Mesendoderm (in vitro differentiated cells): ENCODE results near the gene CACNB2.

Experiments
- DNase-seq: peaks from one replicate; pipeline ENCODE4 v3.0.0; 2013
- H2AK5ac ChIP-seq: 2 replicates; pipeline ENCODE4 v1.6.1; 2013; ENCODE audit warnings: low read length, inconsistent platforms
- H2BK120ac ChIP-seq: 2 replicates; pipeline ENCODE4 v1.6.1; 2013; ENCODE audit warnings: low read depth, mild to moderate bottlenecking, low read length, moderate library complexity, mixed read lengths
- H2BK15ac ChIP-seq: replicated peaks from 2 replicates; pipeline ENCODE4 v1.6.1; 2013; ENCODE audit warnings: low read depth, mild to moderate bottlenecking, moderate library complexity
- H2BK5ac ChIP-seq: 2 replicates; pipeline ENCODE4 v1.6.1; 2013; ENCODE audit warnings: low read length, inconsistent platforms
- H3K18ac ChIP-seq: 2 replicates; pipeline ENCODE4 v1.6.1; 2013; ENCODE audit warnings: mild to moderate bottlenecking, low read length, mixed read lengths
- H3K23ac ChIP-seq: one replicate; pipeline ENCODE4 v1.6.1; 2013; ENCODE audit warnings: low read length
- H3K27ac ChIP-seq: 2 replicates; pipeline ENCODE4 v1.5.1; 2013; ENCODE audit warnings: low read depth, mild to moderate bottlenecking, inconsistent platforms, low read length, moderate library complexity
- H3K27me3 ChIP-seq: 2 replicates; pipeline ENCODE4 v1.6.1; 2013; ENCODE audit warnings: low read length, control low read depth, mild to moderate bottlenecking, inconsistent platforms; ENCODE audit not compliant: insufficient read depth, poor library complexity
- H3K36me3 ChIP-seq: 2 replicates; pipeline ENCODE4 v1.6.1; 2013; ENCODE audit warnings: low read length, inconsistent platforms; ENCODE audit not compliant: control insufficient read depth, insufficient read depth
- H3K4ac ChIP-seq: one replicate; pipeline ENCODE4 v1.6.1; 2013; ENCODE audit warnings: low read depth, mild to moderate bottlenecking, low read length, moderate library complexity
- H3K4me1 ChIP-seq: 2 replicates; pipeline ENCODE4 v1.6.1; 2013; ENCODE audit warnings: low read depth, low read length, inconsistent platforms; ENCODE audit not compliant: control insufficient read depth
- H3K4me2 ChIP-seq: 2 replicates; pipeline ENCODE4 v1.6.1; 2013; ENCODE audit warnings: low read length
- H3K4me3 ChIP-seq: 2 replicates; pipeline ENCODE4 v1.5.1; 2013; ENCODE audit warnings: mild to moderate bottlenecking, low read length
- H3K56ac ChIP-seq: one replicate; pipeline ENCODE4 v1.6.1; 2013; ENCODE audit warnings: low read length
- H3K79me1 ChIP-seq: 2 replicates; pipeline ENCODE4 v1.6.1; 2013; ENCODE audit warnings: low read length, inconsistent platforms
- H3K79me2 ChIP-seq: 2 replicates; pipeline ENCODE4 v1.6.1; 2013; ENCODE audit warnings: mild to moderate bottlenecking, low read length; ENCODE audit not compliant: control insufficient read depth, insufficient read depth
- H3K9ac ChIP-seq: 2 replicates; pipeline ENCODE4 v1.6.1; 2013; ENCODE audit warnings: low read length, inconsistent platforms
- H4K5ac ChIP-seq: one replicate; pipeline ENCODE4 v1.6.1; 2013; ENCODE audit warnings: low read length
- H4K8ac ChIP-seq: one replicate; pipeline ENCODE4 v1.6.1; 2013; ENCODE audit warnings: low read depth, mild to moderate bottlenecking, control low read depth, low read length, moderate library complexity
- WGBS: extraction: QIAGEN DNeasy Blood & Tissue Kit; methylation state at CpG from one replicate; pipeline ENCODE4 v1.1.7; 2013; ENCODE audit warnings: low lambda C conversion rate, missing lambda C conversion rate; ENCODE audit not compliant: insufficient coverage; ENCODE audit errors: extremely low coverage; 5-methylcytosine and 5-hydroxymethylcytosine counted together

Gene CACNB2

DNA sequence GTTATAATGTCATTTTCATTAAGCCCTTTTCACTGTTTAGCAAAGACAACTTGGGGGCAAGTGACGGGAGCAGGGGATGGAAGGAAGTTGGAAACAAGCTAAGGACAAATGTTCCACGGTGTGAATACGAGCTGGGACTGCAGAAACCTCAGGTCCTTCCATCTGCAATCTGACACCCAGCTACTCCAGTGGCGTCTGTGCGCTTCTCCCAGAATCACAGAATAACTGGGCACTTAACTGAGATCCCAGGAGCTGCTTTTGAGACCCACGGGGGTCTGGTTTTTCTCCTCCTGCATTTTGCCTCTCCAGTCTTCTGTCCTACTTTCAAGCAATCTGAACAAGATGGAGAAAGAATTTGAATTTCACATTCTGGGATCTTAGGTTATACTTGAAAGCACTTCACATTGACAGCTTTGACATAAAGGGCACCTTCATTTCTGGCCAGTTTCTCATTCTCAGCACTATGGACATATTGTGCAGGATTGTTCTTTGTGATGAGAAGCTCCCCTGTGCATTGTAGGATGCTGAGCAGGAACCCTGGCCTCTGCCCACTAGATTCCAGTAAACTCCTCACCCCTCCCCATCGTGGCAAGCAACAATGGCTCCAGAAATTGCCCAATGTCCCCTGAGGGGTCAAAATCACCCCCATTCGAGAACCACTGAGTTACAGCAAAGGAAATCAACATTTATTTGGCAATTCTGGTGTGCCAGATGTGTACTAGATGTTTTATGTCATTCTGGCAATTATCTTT lies 194.1 kb downstream of the CACNB2 start:
- Histone ChIP-seq H4K8ac (no peak overlapping the region), H3K4me2 (no peak overlapping the region), H3K36me3 (no peaks in the 10 kb centered on the region), H3K27me3 (no peaks in the 10 kb centered on the region), H3K23ac (no peak overlapping the region), H3K9ac (no peak overlapping the region), H3K27ac (no peak overlapping the region), H4K5ac (no peak overlapping the region), H2BK15ac (no peak overlapping the region), H3K4me3 (no peak overlapping the region), H2AK5ac (no peak overlapping the region), H3K79me2 (no peaks in the 10 kb centered on the region), H3K56ac (no peak overlapping the region), H2BK5ac (no peak overlapping the region), H2BK120ac (no peak overlapping the region), H3K4me1 (no peaks in the 10 kb centered on the region), H3K18ac (no peak overlapping the region), H3K79me1 (no peaks in the 10 kb centered on the region), H3K4ac (no peak overlapping the region)
- DNase-seq: no peak
- no CpG with 5 or more reads among the region's 8 CpGs for WGBS

DNA sequence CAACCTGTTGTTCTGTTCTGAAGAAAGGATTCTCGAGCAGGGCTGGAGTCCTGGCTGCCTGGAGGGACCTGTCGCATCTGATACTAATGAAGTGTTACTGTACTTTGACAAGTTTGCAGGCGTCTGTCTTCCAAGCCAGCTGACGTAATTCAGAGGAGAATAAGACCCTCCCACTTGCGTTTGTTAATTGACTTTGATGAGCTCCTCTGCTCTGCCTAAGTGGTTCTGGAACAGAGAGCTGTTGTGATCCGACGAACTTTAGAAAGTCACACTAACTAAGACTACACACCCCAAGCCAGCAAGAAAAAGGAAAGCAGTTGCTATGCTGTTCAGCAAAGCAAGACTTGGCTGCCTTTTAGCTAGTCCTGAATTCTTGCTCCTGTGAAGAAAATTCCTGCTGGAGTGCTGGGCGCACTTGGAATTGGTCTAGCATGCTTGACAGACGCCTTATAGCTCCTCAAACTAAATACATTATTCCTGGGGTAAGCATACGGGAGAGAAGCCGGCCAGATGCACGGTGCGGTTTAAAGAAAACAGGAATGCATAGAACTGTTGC lies 200.3 kb downstream of the CACNB2 start:
- Histone ChIP-seq H3K79me2 (no peaks in the 10 kb centered on the region), H3K23ac (no peak overlapping the region), H3K27ac (no peak overlapping the region), H2BK15ac (no peak overlapping the region), H3K4me2 (no peak overlapping the region), H3K4ac (no peak overlapping the region), H4K8ac (no peak overlapping the region), H4K5ac (no peak overlapping the region), H3K18ac (no peak overlapping the region), H3K36me3 (no peaks in the 10 kb centered on the region), H3K4me3 (no peak overlapping the region), H3K56ac (no peak overlapping the region), H3K9ac (no peak overlapping the region), H3K79me1 (no peaks in the 10 kb centered on the region), H3K4me1 (no peaks in the 10 kb centered on the region), H2BK5ac (no peak overlapping the region), H3K27me3 (no peaks in the 10 kb centered on the region), H2BK120ac (no peak overlapping the region), H2AK5ac (no peak overlapping the region)
- peak; percentile 61 for DNase-seq
- WGBS: no CpG with 5 or more reads among the region's 13 CpGs

DNA sequence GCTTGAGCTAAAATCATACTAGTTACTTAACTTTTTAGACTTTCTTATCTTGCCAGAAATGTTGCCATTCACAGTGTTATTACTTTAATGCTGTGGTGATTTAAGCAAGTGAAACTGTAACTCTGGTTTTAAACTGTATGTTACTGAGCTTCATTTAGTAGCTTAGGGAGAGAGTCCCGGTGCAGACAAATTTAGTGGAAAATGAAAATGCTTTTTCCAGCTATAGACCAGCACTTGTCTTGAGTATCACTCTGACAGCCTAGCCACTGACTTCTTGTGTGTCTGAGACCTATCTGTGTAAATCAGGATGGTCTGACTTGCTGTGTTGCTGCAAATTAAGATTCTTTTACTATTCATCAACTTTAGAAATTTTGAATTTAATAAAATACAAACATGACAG lies 200.8 kb downstream of the CACNB2 start:
- no peaks in the 10 kb centered on the region for H3K4me1 ChIP-seq
- no peak overlapping the region for H3K18ac ChIP-seq
- H3K9ac ChIP-seq: no peak overlapping the region
- no peak overlapping the region for H3K23ac ChIP-seq
- H2BK15ac ChIP-seq: no peak overlapping the region
- no peak overlapping the region for H4K5ac ChIP-seq
- no peak overlapping the region for H3K4me3 ChIP-seq
- no peak for DNase-seq
- H3K27ac ChIP-seq: no peak overlapping the region
- no peak overlapping the region for H3K4me2 ChIP-seq
- H2BK120ac ChIP-seq: no peak overlapping the region
- no peaks in the 10 kb centered on the region for H3K79me2 ChIP-seq
- H3K4ac ChIP-seq: no peak overlapping the region
- no peaks in the 10 kb centered on the region for H3K36me3 ChIP-seq
- H4K8ac ChIP-seq: no peak overlapping the region
- no peak overlapping the region for H2AK5ac ChIP-seq
- no peaks in the 10 kb centered on the region for H3K79me1 ChIP-seq
- no CpG with 5 or more reads among the region's 1 CpG for WGBS
- H2BK5ac ChIP-seq: no peak overlapping the region
- H3K27me3 ChIP-seq: no peaks in the 10 kb centered on the region
- H3K56ac ChIP-seq: no peak overlapping the region

DNA sequence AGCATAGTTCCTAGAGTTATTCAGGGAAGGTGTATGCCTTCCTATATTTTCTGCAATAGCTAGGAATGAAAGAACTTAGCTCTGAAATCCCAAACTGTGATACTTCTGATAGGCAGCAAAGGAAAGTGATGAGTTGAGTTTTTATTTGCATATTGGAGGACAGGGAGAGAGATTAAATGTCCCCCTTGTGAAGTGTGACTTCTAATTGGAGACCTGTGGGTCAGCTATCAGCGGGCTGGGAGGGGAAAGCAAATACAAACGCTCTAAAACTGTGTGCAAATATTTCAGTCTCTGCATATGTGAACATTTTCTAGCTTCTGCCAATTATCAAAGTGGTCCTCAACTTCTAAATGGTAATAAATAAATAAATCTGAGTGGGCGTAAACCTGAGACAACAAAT lies 203.3 kb downstream of the CACNB2 start:
- WGBS: no CpG with 5 or more reads among the region's 3 CpGs

DNA sequence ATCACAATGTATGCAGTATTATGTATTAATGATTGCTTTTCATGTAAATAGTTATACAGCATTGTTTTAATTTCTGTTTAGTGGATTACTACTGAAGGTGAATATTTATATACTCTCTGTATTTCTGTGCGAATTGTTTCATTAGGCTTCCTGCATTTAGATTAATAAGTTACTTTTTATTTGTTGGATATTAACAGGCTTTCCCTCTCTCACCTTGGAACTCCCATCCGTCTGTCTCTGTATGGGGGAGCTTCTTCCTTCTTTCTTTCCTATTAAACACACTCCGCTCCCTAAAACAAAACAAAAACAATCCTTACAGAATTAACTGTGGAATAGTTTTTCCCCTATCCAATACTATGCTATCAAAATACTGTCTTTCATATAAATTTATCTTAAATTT lies 205.1 kb downstream of the CACNB2 start:
- Histone ChIP-seq H2AK5ac (no peak overlapping the region), H3K4me3 (no peak overlapping the region), H4K8ac (no peak overlapping the region), H3K27ac (no peak overlapping the region), H3K27me3 (no peaks in the 10 kb centered on the region), H3K23ac (no peak overlapping the region), H2BK5ac (no peak overlapping the region), H3K9ac (no peak overlapping the region), H3K56ac (no peak overlapping the region), H4K5ac (no peak overlapping the region), H2BK15ac (no peak overlapping the region), H3K4me2 (no peak overlapping the region), H3K79me1 (no peaks in the 10 kb centered on the region), H3K4ac (no peak overlapping the region), H3K4me1 (no peaks in the 10 kb centered on the region), H3K79me2 (no peaks in the 10 kb centered on the region), H3K36me3 (no peaks in the 10 kb centered on the region), H3K18ac (no peak overlapping the region), H2BK120ac (no peak overlapping the region)
- DNase-seq: no peak
- no CpG with 5 or more reads among the region's 3 CpGs for WGBS

More for the DNA sequence above, 203.3 kb downstream of the CACNB2 start:
- Histone ChIP-seq H3K27me3 (no peaks in the 10 kb centered on the region), H3K18ac (no peak overlapping the region), H4K5ac (no peak overlapping the region), H3K79me2 (no peaks in the 10 kb centered on the region), H4K8ac (no peak overlapping the region), H2AK5ac (no peak overlapping the region), H3K9ac (no peak overlapping the region), H3K4ac (no peak overlapping the region), H3K27ac (no peak overlapping the region), H3K4me1 (no peaks in the 10 kb centered on the region), H3K4me2 (no peak overlapping the region), H2BK120ac (no peak overlapping the region), H2BK15ac (no peak overlapping the region), H3K23ac (no peak overlapping the region), H2BK5ac (no peak overlapping the region), H3K4me3 (no peak overlapping the region), H3K79me1 (no peaks in the 10 kb centered on the region), H3K36me3 (no peaks in the 10 kb centered on the region), H3K56ac (no peak overlapping the region)
- DNase-seq: no peak

DNA sequence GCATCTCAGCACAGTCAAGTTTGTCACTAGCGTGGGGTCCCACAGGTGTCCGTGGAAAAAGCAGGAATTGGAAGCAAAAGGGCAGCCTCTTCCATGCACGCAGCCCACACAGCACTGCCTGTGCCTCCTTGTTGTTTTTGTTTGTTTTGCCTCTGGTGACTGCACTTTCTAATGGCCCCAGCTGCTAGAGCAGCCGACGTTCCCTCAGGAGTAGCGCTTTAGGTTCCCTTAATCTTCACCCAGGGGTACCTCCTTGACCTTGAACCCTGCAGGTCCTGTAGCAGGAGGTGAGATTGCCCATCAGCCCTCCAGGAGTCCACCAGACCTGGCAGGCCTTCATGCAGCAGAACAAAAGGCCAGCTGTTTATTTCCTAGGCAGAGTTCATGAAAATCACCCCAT lies 210.1 kb downstream of the CACNB2 start:
- H3K9ac ChIP-seq: no peak overlapping the region
- H2BK15ac ChIP-seq: no peak overlapping the region
- no peak overlapping the region for H2AK5ac ChIP-seq
- no peak overlapping the region for H3K4me3 ChIP-seq
- H3K18ac ChIP-seq: no peak overlapping the region
- DNase-seq: no peak
- no peak overlapping the region for H2BK5ac ChIP-seq
- no peak overlapping the region for H3K4me2 ChIP-seq
- no peaks in the 10 kb centered on the region for H3K4me1 ChIP-seq
- H3K79me2 ChIP-seq: no peaks in the 10 kb centered on the region
- no peaks in the 10 kb centered on the region for H3K36me3 ChIP-seq
- no peak overlapping the region for H4K5ac ChIP-seq
- no peak overlapping the region for H3K27ac ChIP-seq
- H3K23ac ChIP-seq: no peak overlapping the region
- no peak overlapping the region for H3K4ac ChIP-seq
- no CpG with 5 or more reads among the region's 6 CpGs for WGBS
- no peak overlapping the region for H3K56ac ChIP-seq
- no peaks in the 10 kb centered on the region for H3K79me1 ChIP-seq
- H4K8ac ChIP-seq: no peak overlapping the region
- no peak overlapping the region for H2BK120ac ChIP-seq
- H3K27me3 ChIP-seq: no peaks in the 10 kb centered on the region
